NT2/D1 (cell line): ENCODE data around the gene RYR3.

Source experiments
- SUZ12 ChIP-seq: IDR thresholded peaks from 2 replicates; pipeline ENCODE4 v1.6.1; 2011; ENCODE audit not compliant: insufficient read length, insufficient read depth; ENCODE audit errors: extremely low read depth
- YY1 ChIP-seq: IDR thresholded peaks from 2 replicates; pipeline ENCODE4 v1.6.1; 2011; ENCODE audit not compliant: insufficient read length, insufficient read depth
- ZNF274 ChIP-seq: IDR thresholded peaks from 2 replicates; pipeline ENCODE4 v1.6.1; 2011; ENCODE audit warnings: mild to moderate bottlenecking, low read depth, low read length

- TF ChIP-seq YY1 (no peak), ZNF274 (no peak), SUZ12 (no peak)
Observed at GRCh38 chr15:33908406-33908805, 597.6 kb downstream of the RYR3 start.
